ENCODE data around the gene ADARB1.

ADARB1 gene

DNA sequence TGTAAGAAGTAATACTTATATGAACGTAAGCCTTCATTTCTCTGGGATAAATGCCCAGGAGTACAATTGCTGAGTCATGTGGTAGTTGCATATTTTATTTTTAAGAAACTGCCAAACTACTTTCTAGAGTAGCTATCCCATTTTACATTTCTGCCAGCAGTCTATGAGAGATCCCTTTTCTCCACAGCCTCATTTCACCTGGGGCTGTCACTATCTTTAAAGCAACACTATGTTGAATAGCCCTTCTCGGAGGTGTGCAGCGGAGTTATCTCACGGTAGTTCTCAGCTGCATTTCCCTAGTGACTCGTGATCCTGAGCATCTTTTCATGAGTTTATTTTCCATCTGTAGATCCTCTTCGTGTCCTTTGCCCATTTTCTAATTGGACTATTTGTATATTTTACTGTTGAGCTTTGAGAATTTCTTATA lies 93.4 kb downstream of the ADARB1 start:
- no peaks in the 10 kb centered on the region; the same call in 1 of the 2 replicates for H3K36me3 ChIP-seq
- DNase-seq = no peak
- no peak overlapping the region for H3K4me3 ChIP-seq (ENCODE audit: low read depth, low read length)
- no peaks in the 10 kb centered on the region; the same call in 1 of the 2 replicates for H3K4me1 ChIP-seq
- H3K9me3 ChIP-seq = no peaks in the 10 kb centered on the region
- TF ChIP-seq CTCF (IDR thresholded peaks at IDR 0.05; ENCODE audit: low read depth, low read length) = no peak
- no peaks in the 10 kb centered on the region for H3K27me3 ChIP-seq

- Histone ChIP-seq H3K4me1 (no peaks in the 10 kb centered on the region; the same call in 1 of the 2 replicates), H3K27me3 (no peaks in the 10 kb centered on the region), H3K36me3 (no peaks in the 10 kb centered on the region), H3K4me3 (ENCODE audit: low read depth, low read length) (no peak overlapping the region), H3K9me3 (no peaks in the 10 kb centered on the region)
- TF ChIP-seq CTCF (IDR thresholded peaks at IDR 0.05; ENCODE audit: low read depth, low read length) = no peak
- DNase-seq = no peak
Measured at GRCh38 chr21:45168522-45168921, 94.1 kb downstream of the ADARB1 start.

GRCh38 chr21:45169001-45169400 lies 94.6 kb downstream of the ADARB1 start:
- no peak for TF ChIP-seq CTCF (IDR thresholded peaks at IDR 0.05; ENCODE audit: low read depth, low read length)
- Histone ChIP-seq H3K4me3 (ENCODE audit: low read depth, low read length) (no peak overlapping the region), H3K36me3 (no peaks in the 10 kb centered on the region), H3K27me3 (no peaks in the 10 kb centered on the region), H3K9me3 (no peaks in the 10 kb centered on the region), H3K4me1 (no peaks in the 10 kb centered on the region; the same call in 1 of the 2 replicates)
- DNase-seq = no peak

DNA sequence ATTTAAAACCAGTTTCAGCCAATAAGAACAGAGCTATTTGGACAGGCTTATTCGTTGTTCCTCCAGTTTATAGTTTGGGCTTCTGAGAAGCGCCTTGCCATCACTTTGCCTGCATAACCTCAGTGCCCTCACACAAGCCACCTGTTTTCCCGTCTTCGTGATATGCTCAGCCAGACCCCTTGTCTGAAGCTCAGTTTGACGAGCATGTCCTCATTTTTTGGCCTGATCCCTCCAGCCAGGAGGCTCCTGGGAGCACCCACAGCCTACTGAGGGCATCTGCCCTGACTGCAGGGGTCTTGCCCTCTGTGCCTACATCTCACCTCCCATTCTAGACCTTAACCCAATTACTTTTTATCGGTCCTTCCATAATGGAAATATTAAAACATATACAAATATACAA lies 95.3 kb downstream of the ADARB1 start:
- H3K27me3 ChIP-seq = no peaks in the 10 kb centered on the region
- no peak for DNase-seq
- no peaks in the 10 kb centered on the region for H3K36me3 ChIP-seq
- no peak for TF ChIP-seq CTCF (IDR thresholded peaks at IDR 0.05; ENCODE audit: low read depth, low read length)
- H3K4me1 ChIP-seq = no peaks in the 10 kb centered on the region; the same call in 1 of the 2 replicates
- no peak overlapping the region for H3K4me3 ChIP-seq (ENCODE audit: low read depth, low read length)
- no peaks in the 10 kb centered on the region for H3K9me3 ChIP-seq

GRCh38 chr21:45170987-45171386 lies 96.6 kb downstream of the ADARB1 start:
- no peaks in the 10 kb centered on the region for H3K27me3 ChIP-seq
- H3K36me3 ChIP-seq = no peaks in the 10 kb centered on the region
- no peak overlapping the region for H3K4me3 ChIP-seq (ENCODE audit: low read depth, low read length)
- DNase-seq = no peak
- no peaks in the 10 kb centered on the region; the same call in 1 of the 2 replicates for H3K4me1 ChIP-seq
- no peak for TF ChIP-seq CTCF (IDR thresholded peaks at IDR 0.05; ENCODE audit: low read depth, low read length)
- no peaks in the 10 kb centered on the region for H3K9me3 ChIP-seq

- no peak for TF ChIP-seq CTCF (IDR thresholded peaks at IDR 0.05; ENCODE audit: low read depth, low read length)
- H3K27me3 ChIP-seq = no peaks in the 10 kb centered on the region
- no peaks in the 10 kb centered on the region; the same call in 1 of the 2 replicates for H3K4me1 ChIP-seq
- H3K9me3 ChIP-seq = no peaks in the 10 kb centered on the region
- no peak overlapping the region for H3K4me3 ChIP-seq (ENCODE audit: low read depth, low read length)
- no peak for DNase-seq
- no peaks in the 10 kb centered on the region for H3K36me3 ChIP-seq
Measured at GRCh38 chr21:45172420-45172819, 98.0 kb downstream of the ADARB1 start.

Data from BE2C (cell line).